Mesothelial cell of epicardium (in vitro differentiated cells): ENCODE data around the gene RNU1-1. TPM values are rescaled to one million over a fixed set of nuclear protein-coding genes. Genes with fewer than 3 reads are reported as not detected.
"Not testable (repeated sequence)": the region's sequence is repeated elsewhere in the genome, so short reads cannot be mapped to it uniquely, and the experiment has no call there.

Experiments used
- DNase-seq, 2 experiments: peaks; one replicate each; pipeline ENCODE4 v3.0.0; 2021; ENCODE audit warnings: low spot score in 2 of 2; ENCODE audit not compliant: unreplicated experiment in 2 of 2
- H3K27ac Mint-ChIP-seq: 2 replicates; pipeline ENCODE4 v1.8.0; 2021; ENCODE audit warnings: mixed read lengths
- H3K27me3 Mint-ChIP-seq: 2 replicates; pipeline ENCODE4 v1.8.0; 2021; ENCODE audit warnings: low read depth, mixed read lengths
- H3K36me3 Mint-ChIP-seq: 2 replicates; pipeline ENCODE4 v1.8.0; 2021; ENCODE audit warnings: mixed read lengths
- H3K4me1 Mint-ChIP-seq: 2 replicates; pipeline ENCODE4 v1.8.0; 2021; ENCODE audit warnings: mixed read lengths
- H3K4me3 Mint-ChIP-seq: 2 replicates; pipeline ENCODE4 v1.8.0; 2021; ENCODE audit warnings: mild to moderate bottlenecking, moderate library complexity, mixed read lengths
- H3K9me3 Mint-ChIP-seq: 2 replicates; pipeline ENCODE4 v1.8.0; 2021; ENCODE audit warnings: mixed read lengths
- total RNA-seq: library from RNA; stranded (reverse); gene quantifications from 3 replicates; pipeline ENCODE4 v1.2.1, GENCODE V29; 2021

RNU1-1 gene
- 3,774 to 3,945 TPM (median 3,937 TPM) in 3 replicates for total RNA-seq

- H3K9me3 Mint-ChIP-seq, H3K36me3 Mint-ChIP-seq, H3K4me1 Mint-ChIP-seq, H3K27ac Mint-ChIP-seq, H3K4me3 Mint-ChIP-seq: not testable (repeated sequence)
- H3K27me3 Mint-ChIP-seq, result peaks cover 19% of the 10 kb centered on the region
- DNase-seq, result peak; percentile 45 to 84
Observed at GRCh38 chr1:16514107-16515055, at the start of gene RNU1-1. RNU1-1 (minus strand) TSS chr1:16514285.

GRCh38 chr1:16561035-16561434 is 47.0 kb upstream of the RNU1-1 start:
- H3K4me3 Mint-ChIP-seq, DNase-seq, H3K27me3 Mint-ChIP-seq, H3K36me3 Mint-ChIP-seq, H3K4me1 Mint-ChIP-seq, H3K27ac Mint-ChIP-seq, H3K9me3 Mint-ChIP-seq: not testable (repeated sequence)

- H3K4me1 Mint-ChIP-seq, H3K9me3 Mint-ChIP-seq, H3K27me3 Mint-ChIP-seq, DNase-seq, H3K36me3 Mint-ChIP-seq, H3K4me3 Mint-ChIP-seq, H3K27ac Mint-ChIP-seq: not testable (repeated sequence)
Observed at GRCh38 chr1:16560498-16560897, 46.4 kb upstream of the RNU1-1 start.

GRCh38 chr1:16559688-16560087 is 45.6 kb upstream of the RNU1-1 start:
- not testable (repeated sequence) for H3K4me1 Mint-ChIP-seq, H3K27me3 Mint-ChIP-seq, H3K4me3 Mint-ChIP-seq, H3K36me3 Mint-ChIP-seq, DNase-seq, H3K9me3 Mint-ChIP-seq, H3K27ac Mint-ChIP-seq

GRCh38 chr1:16557034-16557433 is 42.9 kb upstream of the RNU1-1 start:
- not testable (repeated sequence) for H3K27me3 Mint-ChIP-seq, H3K4me1 Mint-ChIP-seq

GRCh38 chr1:16553244-16553643 is 39.2 kb upstream of the RNU1-1 start:
- H3K36me3 Mint-ChIP-seq, H3K4me3 Mint-ChIP-seq, H3K27ac Mint-ChIP-seq, H3K9me3 Mint-ChIP-seq, DNase-seq, H3K27me3 Mint-ChIP-seq, H3K4me1 Mint-ChIP-seq: not testable (repeated sequence)

More at GRCh38 chr1:16557034-16557433, 42.9 kb upstream of the RNU1-1 start:
- H3K4me3 Mint-ChIP-seq, DNase-seq, H3K36me3 Mint-ChIP-seq, H3K9me3 Mint-ChIP-seq, H3K27ac Mint-ChIP-seq: not testable (repeated sequence)

GRCh38 chr1:16550212-16550918 is 36.3 kb upstream of the RNU1-1 start:
- H3K27ac Mint-ChIP-seq, DNase-seq: not testable (repeated sequence)

GRCh38 chr1:16549545-16549944 is 35.5 kb upstream of the RNU1-1 start:
- not testable (repeated sequence) for H3K27ac Mint-ChIP-seq, DNase-seq, H3K4me3 Mint-ChIP-seq, H3K36me3 Mint-ChIP-seq, H3K27me3 Mint-ChIP-seq, H3K9me3 Mint-ChIP-seq, H3K4me1 Mint-ChIP-seq

More at GRCh38 chr1:16550212-16550918, 36.3 kb upstream of the RNU1-1 start:
- not testable (repeated sequence) for H3K4me3 Mint-ChIP-seq, H3K4me1 Mint-ChIP-seq, H3K27me3 Mint-ChIP-seq, H3K36me3 Mint-ChIP-seq, H3K9me3 Mint-ChIP-seq

GRCh38 chr1:16547502-16548241 is 33.6 kb upstream of the RNU1-1 start:
- H3K9me3 Mint-ChIP-seq, DNase-seq, H3K27me3 Mint-ChIP-seq, H3K36me3 Mint-ChIP-seq, H3K4me1 Mint-ChIP-seq, H3K4me3 Mint-ChIP-seq, H3K27ac Mint-ChIP-seq: not testable (repeated sequence)

- H3K4me3 Mint-ChIP-seq, result peak overlapping the region; percentile 47
- not testable (repeated sequence) for H3K27me3 Mint-ChIP-seq, H3K4me1 Mint-ChIP-seq, H3K36me3 Mint-ChIP-seq, H3K9me3 Mint-ChIP-seq
- peak overlapping the region; percentile 53 for H3K27ac Mint-ChIP-seq
- peak in 1 of 2 experiments; percentile 73 for DNase-seq
Observed at GRCh38 chr1:16545682-16546095, 31.6 kb upstream of the RNU1-1 start.

- not testable (repeated sequence) for DNase-seq, H3K4me3 Mint-ChIP-seq, H3K9me3 Mint-ChIP-seq, H3K27me3 Mint-ChIP-seq, H3K4me1 Mint-ChIP-seq, H3K36me3 Mint-ChIP-seq
- H3K27ac Mint-ChIP-seq, result peak overlapping the region; percentile 11
Observed at GRCh38 chr1:16540421-16540893, 26.4 kb upstream of the RNU1-1 start.

- H3K4me3 Mint-ChIP-seq, H3K27ac Mint-ChIP-seq, H3K36me3 Mint-ChIP-seq, H3K9me3 Mint-ChIP-seq, DNase-seq: not testable (repeated sequence)
- peaks cover 16% of the 10 kb centered on the region for H3K4me1 Mint-ChIP-seq
- peaks cover 31% of the 10 kb centered on the region for H3K27me3 Mint-ChIP-seq
Observed at GRCh38 chr1:16537528-16537927, 23.4 kb upstream of the RNU1-1 start.

- not testable (repeated sequence) for H3K27ac Mint-ChIP-seq, H3K9me3 Mint-ChIP-seq, H3K36me3 Mint-ChIP-seq, H3K4me3 Mint-ChIP-seq, DNase-seq
- peaks cover 16% of the 10 kb centered on the region for H3K4me1 Mint-ChIP-seq
- peaks cover 36% of the 10 kb centered on the region for H3K27me3 Mint-ChIP-seq
Observed at GRCh38 chr1:16536796-16537195, 22.7 kb upstream of the RNU1-1 start.
